ENCODE data around the gene AGPAT4. TPM values are rescaled to one million over a fixed set of nuclear protein-coding genes. Genes with fewer than 3 reads are reported as not detected.

Gene AGPAT4
- polyA plus RNA-seq, 1 donor (not counting 4 experiments of a cell fraction or from before 2014, with no cell fraction given) = 8.4 TPM

- Histone ChIP-seq H3K4me1 (ENCODE audit: control insufficient read depth, extremely low read depth, insufficient read depth, low read length) (peaks cover 6% of the 10 kb centered on the region), H3K79me2 (ENCODE audit: control insufficient read depth, insufficient read depth, low read length) (no peaks in the 10 kb centered on the region), H3K36me3 (ENCODE audit: control insufficient read depth in 2 of 2, extremely low read depth in 1 of 2, insufficient read depth in 2 of 2, low read length in 2 of 2) (no peaks in the 10 kb centered on the region), H3K9ac (ENCODE audit: control insufficient read depth, extremely low read depth, insufficient read depth, low read length) (no peak overlapping the region), H3K27me3 (ENCODE audit: control insufficient read depth, extremely low read depth, insufficient read depth, low read length) (no peaks in the 10 kb centered on the region), H3K27ac (ENCODE audit: control insufficient read depth, insufficient read depth, low read length) (no peak overlapping the region), H3K9me3 (ENCODE audit: control insufficient read depth, low read depth, low read length) (no peaks in the 10 kb centered on the region), H3K9me1 (ENCODE audit: control insufficient read depth, extremely low read depth, insufficient read depth, low read length) (no peaks in the 10 kb centered on the region), H3K4me2 (ENCODE audit: control insufficient read depth, extremely low read depth, insufficient read depth, low read depth, low read length) (no peak overlapping the region), H4K20me1 (ENCODE audit: control insufficient read depth, extremely low read depth, insufficient read depth, low read length) (no peaks in the 10 kb centered on the region), H3K4me3 (ENCODE audit: control insufficient read depth in 2 of 3, extremely low read depth in 1 of 3, insufficient read depth in 2 of 3, low read depth in 1 of 3, low read length in 3 of 3) (no peak overlapping the region), H2AFZ (ENCODE audit: control insufficient read depth, low read length) (no peak overlapping the region)
- FAIRE-seq (no peak), DNase-seq (ENCODE audit: low read depth, low spot score) (no peak)
- dilution Hi-C loops (cut with MboI; ENCODE audit: extremely low pct_ligation_motif_present, low sequenced_read_pairs) = no loop called here
- no peak for TF ChIP-seq EZH2 (IDR thresholded peaks at IDR 0.05; ENCODE audit: low read length)
- TF ChIP-seq, protein P1, sequence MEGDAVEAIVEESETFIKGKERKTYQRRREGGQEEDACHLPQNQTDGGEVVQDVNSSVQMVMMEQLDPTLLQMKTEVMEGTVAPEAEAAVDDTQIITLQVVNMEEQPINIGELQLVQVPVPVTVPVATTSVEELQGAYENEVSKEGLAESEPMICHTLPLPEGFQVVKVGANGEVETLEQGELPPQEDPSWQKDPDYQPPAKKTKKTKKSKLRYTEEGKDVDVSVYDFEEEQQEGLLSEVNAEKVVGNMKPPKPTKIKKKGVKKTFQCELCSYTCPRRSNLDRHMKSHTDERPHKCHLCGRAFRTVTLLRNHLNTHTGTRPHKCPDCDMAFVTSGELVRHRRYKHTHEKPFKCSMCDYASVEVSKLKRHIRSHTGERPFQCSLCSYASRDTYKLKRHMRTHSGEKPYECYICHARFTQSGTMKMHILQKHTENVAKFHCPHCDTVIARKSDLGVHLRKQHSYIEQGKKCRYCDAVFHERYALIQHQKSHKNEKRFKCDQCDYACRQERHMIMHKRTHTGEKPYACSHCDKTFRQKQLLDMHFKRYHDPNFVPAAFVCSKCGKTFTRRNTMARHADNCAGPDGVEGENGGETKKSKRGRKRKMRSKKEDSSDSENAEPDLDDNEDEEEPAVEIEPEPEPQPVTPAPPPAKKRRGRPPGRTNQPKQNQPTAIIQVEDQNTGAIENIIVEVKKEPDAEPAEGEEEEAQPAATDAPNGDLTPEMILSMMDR (optimal IDR thresholded peaks at IDR 0.05 in 1 of 3, IDR thresholded peaks at IDR 0.05 in 1 of 3, conservative IDR thresholded peaks at IDR 0.05 in 1 of 3; ENCODE audit: extremely low read depth in 1 of 3, insufficient read depth in 2 of 3, low read length in 3 of 3) = no peak
Observed at GRCh38 chr6:161239001-161239400, 34.9 kb downstream of the AGPAT4 start.

GRCh38 chr6:161238500-161238899 is 35.4 kb downstream of the AGPAT4 start:
- Histone ChIP-seq H3K9ac (ENCODE audit: control insufficient read depth, extremely low read depth, insufficient read depth, low read length) (no peak overlapping the region), H3K9me1 (ENCODE audit: control insufficient read depth, extremely low read depth, insufficient read depth, low read length) (no peaks in the 10 kb centered on the region), H3K4me3 (ENCODE audit: control insufficient read depth in 2 of 3, extremely low read depth in 1 of 3, insufficient read depth in 2 of 3, low read depth in 1 of 3, low read length in 3 of 3) (no peak overlapping the region), H2AFZ (ENCODE audit: control insufficient read depth, low read length) (no peak overlapping the region), H3K27ac (ENCODE audit: control insufficient read depth, insufficient read depth, low read length) (no peak overlapping the region), H3K27me3 (ENCODE audit: control insufficient read depth, extremely low read depth, insufficient read depth, low read length) (no peaks in the 10 kb centered on the region), H4K20me1 (ENCODE audit: control insufficient read depth, extremely low read depth, insufficient read depth, low read length) (no peaks in the 10 kb centered on the region), H3K4me2 (ENCODE audit: control insufficient read depth, extremely low read depth, insufficient read depth, low read depth, low read length) (no peak overlapping the region), H3K4me1 (ENCODE audit: control insufficient read depth, extremely low read depth, insufficient read depth, low read length) (peaks cover 6% of the 10 kb centered on the region), H3K9me3 (ENCODE audit: control insufficient read depth, low read depth, low read length) (no peaks in the 10 kb centered on the region), H3K36me3 (ENCODE audit: control insufficient read depth in 2 of 2, extremely low read depth in 1 of 2, insufficient read depth in 2 of 2, low read length in 2 of 2) (no peaks in the 10 kb centered on the region), H3K79me2 (ENCODE audit: control insufficient read depth, insufficient read depth, low read length) (no peaks in the 10 kb centered on the region)
- FAIRE-seq = no peak
- DNase-seq (ENCODE audit: low read depth, low spot score) = no peak
- dilution Hi-C loops (cut with MboI; ENCODE audit: extremely low pct_ligation_motif_present, low sequenced_read_pairs) = no loop called here
- TF ChIP-seq EZH2 (IDR thresholded peaks at IDR 0.05; ENCODE audit: low read length) = no peak
- TF ChIP-seq, protein P1 (optimal IDR thresholded peaks at IDR 0.05 in 1 of 3, IDR thresholded peaks at IDR 0.05 in 1 of 3, conservative IDR thresholded peaks at IDR 0.05 in 1 of 3; ENCODE audit: extremely low read depth in 1 of 3, insufficient read depth in 2 of 3, low read length in 3 of 3) = no peak
